ENCODE results near the gene SIL1.

DNA sequence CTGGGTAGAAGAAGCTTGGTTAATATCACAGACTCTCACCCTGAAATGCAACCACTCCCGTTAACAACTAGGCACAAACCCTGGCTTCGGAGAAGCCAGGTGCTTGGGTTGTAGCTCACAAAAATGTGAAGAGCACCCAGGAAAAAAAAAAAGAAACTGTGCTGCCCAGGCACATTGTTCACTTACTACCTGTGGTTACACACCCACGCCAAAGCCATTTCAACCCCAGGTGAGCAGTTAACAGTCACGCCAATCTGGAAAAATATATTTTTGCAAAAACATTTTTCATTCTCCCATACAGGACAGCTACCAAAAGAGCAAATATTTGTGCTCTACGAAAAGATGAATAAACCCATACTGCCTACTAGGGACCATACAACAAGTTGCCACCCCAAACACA is 49.2 kb downstream of the SIL1 start:
- TF ChIP-seq, protein P1, sequence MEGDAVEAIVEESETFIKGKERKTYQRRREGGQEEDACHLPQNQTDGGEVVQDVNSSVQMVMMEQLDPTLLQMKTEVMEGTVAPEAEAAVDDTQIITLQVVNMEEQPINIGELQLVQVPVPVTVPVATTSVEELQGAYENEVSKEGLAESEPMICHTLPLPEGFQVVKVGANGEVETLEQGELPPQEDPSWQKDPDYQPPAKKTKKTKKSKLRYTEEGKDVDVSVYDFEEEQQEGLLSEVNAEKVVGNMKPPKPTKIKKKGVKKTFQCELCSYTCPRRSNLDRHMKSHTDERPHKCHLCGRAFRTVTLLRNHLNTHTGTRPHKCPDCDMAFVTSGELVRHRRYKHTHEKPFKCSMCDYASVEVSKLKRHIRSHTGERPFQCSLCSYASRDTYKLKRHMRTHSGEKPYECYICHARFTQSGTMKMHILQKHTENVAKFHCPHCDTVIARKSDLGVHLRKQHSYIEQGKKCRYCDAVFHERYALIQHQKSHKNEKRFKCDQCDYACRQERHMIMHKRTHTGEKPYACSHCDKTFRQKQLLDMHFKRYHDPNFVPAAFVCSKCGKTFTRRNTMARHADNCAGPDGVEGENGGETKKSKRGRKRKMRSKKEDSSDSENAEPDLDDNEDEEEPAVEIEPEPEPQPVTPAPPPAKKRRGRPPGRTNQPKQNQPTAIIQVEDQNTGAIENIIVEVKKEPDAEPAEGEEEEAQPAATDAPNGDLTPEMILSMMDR (conservative IDR thresholded peaks at IDR 0.05; ENCODE audit: low read depth, low read length), result no peak
- no peak for TF ChIP-seq EZH2 (IDR thresholded peaks at IDR 0.05; ENCODE audit: borderline replicate concordance, low read depth, low read length, poor library complexity, severe bottlenecking)
